PFSK-1 (cell line): ENCODE data around the gene NIPAL4.

Experiments
- FOXP2 ChIP-seq: optimal IDR thresholded peaks from 2 replicates; pipeline ENCODE3; 2011; ENCODE audit warnings: borderline replicate concordance, control low read depth, inconsistent platforms; ENCODE audit not compliant: insufficient read depth; ENCODE audit errors: extremely low read length, extremely low read depth
- POLR2AphosphoS5 ChIP-seq: IDR thresholded peaks from 2 replicates; pipeline ENCODE4 v1.6.1; 2012; ENCODE audit warnings: low read depth, mild to moderate bottlenecking, control low read depth, low read length, moderate library complexity
- SIN3A ChIP-seq: IDR thresholded peaks from 2 replicates; pipeline ENCODE4 v1.6.1; 2012; ENCODE audit warnings: mild to moderate bottlenecking, low read length, moderate library complexity, borderline replicate concordance; ENCODE audit not compliant: insufficient read depth
- TAF1 ChIP-seq: IDR thresholded peaks from 2 replicates; pipeline ENCODE4 v1.6.1; 2012; ENCODE audit warnings: low read length, control low read depth, borderline replicate concordance; ENCODE audit not compliant: insufficient read depth
- TF ChIP-seq, protein P1 (sequence below), 2 experiments: IDR thresholded peaks; 2 replicates each; pipeline versions ENCODE4 v1.6.1 to v1.8.0; 2011 to 2012; ENCODE audit warnings: low read depth in 2 of 2, low read length in 2 of 2, control low read depth in 1 of 2, inconsistent platforms in 1 of 2, mild to moderate bottlenecking in 1 of 2, moderate library complexity in 1 of 2; ENCODE audit not compliant: insufficient read depth in 1 of 2

NIPAL4 gene

DNA sequence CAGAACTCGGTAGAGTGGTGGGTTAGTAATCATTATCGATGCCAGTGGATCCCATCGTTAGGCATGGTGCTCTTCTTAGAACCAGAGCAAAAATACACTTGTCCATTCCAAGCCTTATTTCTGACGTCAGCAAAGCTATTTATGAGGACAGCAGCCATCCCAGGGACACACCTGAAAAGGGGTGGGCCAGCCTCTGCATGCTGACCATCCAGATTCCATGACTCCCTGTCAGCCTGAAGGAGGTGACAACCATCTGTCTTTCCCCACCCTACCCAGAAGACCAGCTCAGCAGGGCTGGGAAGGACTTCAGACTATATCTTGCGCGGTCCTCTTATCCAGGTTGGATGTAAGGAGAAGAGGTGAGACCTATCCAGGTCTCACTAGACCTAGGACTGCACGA lies 5.7 kb upstream of the NIPAL4 start:
- no peak for TF ChIP-seq POLR2AphosphoS5
- no peak for TF ChIP-seq SIN3A
- no peak for TF ChIP-seq TAF1
- TF ChIP-seq, protein P1, sequence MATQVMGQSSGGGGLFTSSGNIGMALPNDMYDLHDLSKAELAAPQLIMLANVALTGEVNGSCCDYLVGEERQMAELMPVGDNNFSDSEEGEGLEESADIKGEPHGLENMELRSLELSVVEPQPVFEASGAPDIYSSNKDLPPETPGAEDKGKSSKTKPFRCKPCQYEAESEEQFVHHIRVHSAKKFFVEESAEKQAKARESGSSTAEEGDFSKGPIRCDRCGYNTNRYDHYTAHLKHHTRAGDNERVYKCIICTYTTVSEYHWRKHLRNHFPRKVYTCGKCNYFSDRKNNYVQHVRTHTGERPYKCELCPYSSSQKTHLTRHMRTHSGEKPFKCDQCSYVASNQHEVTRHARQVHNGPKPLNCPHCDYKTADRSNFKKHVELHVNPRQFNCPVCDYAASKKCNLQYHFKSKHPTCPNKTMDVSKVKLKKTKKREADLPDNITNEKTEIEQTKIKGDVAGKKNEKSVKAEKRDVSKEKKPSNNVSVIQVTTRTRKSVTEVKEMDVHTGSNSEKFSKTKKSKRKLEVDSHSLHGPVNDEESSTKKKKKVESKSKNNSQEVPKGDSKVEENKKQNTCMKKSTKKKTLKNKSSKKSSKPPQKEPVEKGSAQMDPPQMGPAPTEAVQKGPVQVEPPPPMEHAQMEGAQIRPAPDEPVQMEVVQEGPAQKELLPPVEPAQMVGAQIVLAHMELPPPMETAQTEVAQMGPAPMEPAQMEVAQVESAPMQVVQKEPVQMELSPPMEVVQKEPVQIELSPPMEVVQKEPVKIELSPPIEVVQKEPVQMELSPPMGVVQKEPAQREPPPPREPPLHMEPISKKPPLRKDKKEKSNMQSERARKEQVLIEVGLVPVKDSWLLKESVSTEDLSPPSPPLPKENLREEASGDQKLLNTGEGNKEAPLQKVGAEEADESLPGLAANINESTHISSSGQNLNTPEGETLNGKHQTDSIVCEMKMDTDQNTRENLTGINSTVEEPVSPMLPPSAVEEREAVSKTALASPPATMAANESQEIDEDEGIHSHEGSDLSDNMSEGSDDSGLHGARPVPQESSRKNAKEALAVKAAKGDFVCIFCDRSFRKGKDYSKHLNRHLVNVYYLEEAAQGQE (IDR thresholded peaks at IDR 0.05; ENCODE audit: insufficient read depth in 1 of 2, low read depth in 2 of 2, low read length in 2 of 2) = no peak
- no peak for TF ChIP-seq FOXP2

DNA sequence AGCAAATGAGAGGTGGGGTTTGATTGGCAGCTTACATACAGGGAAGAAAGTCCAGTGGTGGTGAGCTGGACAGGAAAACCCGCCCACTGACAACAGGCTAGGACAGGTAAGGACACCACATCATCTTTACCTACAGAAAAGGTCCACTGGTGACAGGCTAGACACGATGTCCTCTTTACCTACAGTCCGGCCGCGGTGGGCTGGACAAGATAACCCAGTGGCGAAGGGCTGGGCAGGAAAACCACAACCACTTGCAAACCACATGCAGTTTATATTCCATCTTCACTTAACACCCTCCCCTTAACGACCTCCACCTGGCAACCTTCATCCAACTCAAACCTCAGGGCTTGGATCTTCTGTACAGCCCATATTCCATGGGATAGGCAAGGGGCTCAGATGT lies 5.0 kb upstream of the NIPAL4 start:
- TF ChIP-seq, protein P1 (IDR thresholded peaks at IDR 0.05; ENCODE audit: insufficient read depth in 1 of 2, low read depth in 2 of 2, low read length in 2 of 2) = no peak
- no peak for TF ChIP-seq SIN3A
- no peak for TF ChIP-seq POLR2AphosphoS5
- no peak for TF ChIP-seq TAF1
- no peak for TF ChIP-seq FOXP2

DNA sequence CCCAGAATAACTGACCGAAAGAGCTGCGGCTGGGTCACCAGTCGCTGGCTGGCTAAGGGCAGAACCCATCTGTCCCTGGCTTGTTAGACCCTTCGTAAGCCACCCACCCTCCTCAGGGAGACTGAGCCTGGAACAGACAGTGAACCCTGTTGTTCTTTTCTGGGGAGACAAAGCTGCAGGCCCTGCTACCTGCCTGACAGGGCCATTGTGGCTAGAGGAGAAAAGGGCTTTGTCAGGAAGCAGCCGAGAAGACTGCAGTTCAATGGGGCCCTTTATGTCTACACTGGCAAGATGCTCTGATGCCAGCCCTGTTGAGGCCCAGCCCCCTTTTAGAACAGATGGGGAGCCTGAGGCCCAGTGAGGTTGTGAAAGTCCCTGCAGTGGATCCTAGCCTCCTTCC lies 3.7 kb upstream of the NIPAL4 start:
- TF ChIP-seq TAF1 = no peak
- TF ChIP-seq, protein P1 (IDR thresholded peaks at IDR 0.05; ENCODE audit: insufficient read depth in 1 of 2, low read depth in 2 of 2, low read length in 2 of 2) = no peak
- TF ChIP-seq POLR2AphosphoS5 = no peak
- TF ChIP-seq SIN3A = no peak
- no peak for TF ChIP-seq FOXP2

- TF ChIP-seq SIN3A = no peak
- TF ChIP-seq, protein P1 (IDR thresholded peaks at IDR 0.05; ENCODE audit: insufficient read depth in 1 of 2, low read depth in 2 of 2, low read length in 2 of 2) = no peak
- TF ChIP-seq FOXP2 = no peak
- TF ChIP-seq TAF1 = no peak
- no peak for TF ChIP-seq POLR2AphosphoS5
Measured at GRCh38 chr5:157457391-157457790, 2.6 kb upstream of the NIPAL4 start.

GRCh38 chr5:157458835-157459234 lies 1.2 kb upstream of the NIPAL4 start:
- TF ChIP-seq, protein P1 (IDR thresholded peaks at IDR 0.05; ENCODE audit: insufficient read depth in 1 of 2, low read depth in 2 of 2, low read length in 2 of 2) = no peak
- no peak for TF ChIP-seq FOXP2
- TF ChIP-seq TAF1 = no peak
- no peak for TF ChIP-seq POLR2AphosphoS5
- no peak for TF ChIP-seq SIN3A
